Measurements from ENCODE around the gene FGFR3.

Gene FGFR3

GRCh38 chr4:1792158-1792831 is 798 bp upstream of the FGFR3 start:
- H3K79me2 ChIP-seq (ENCODE audit: insufficient read depth, low read depth), result peaks cover 20% of the 10 kb centered on the region; the same call in 1 of the 2 replicates
- TF ChIP-seq, protein P1, sequence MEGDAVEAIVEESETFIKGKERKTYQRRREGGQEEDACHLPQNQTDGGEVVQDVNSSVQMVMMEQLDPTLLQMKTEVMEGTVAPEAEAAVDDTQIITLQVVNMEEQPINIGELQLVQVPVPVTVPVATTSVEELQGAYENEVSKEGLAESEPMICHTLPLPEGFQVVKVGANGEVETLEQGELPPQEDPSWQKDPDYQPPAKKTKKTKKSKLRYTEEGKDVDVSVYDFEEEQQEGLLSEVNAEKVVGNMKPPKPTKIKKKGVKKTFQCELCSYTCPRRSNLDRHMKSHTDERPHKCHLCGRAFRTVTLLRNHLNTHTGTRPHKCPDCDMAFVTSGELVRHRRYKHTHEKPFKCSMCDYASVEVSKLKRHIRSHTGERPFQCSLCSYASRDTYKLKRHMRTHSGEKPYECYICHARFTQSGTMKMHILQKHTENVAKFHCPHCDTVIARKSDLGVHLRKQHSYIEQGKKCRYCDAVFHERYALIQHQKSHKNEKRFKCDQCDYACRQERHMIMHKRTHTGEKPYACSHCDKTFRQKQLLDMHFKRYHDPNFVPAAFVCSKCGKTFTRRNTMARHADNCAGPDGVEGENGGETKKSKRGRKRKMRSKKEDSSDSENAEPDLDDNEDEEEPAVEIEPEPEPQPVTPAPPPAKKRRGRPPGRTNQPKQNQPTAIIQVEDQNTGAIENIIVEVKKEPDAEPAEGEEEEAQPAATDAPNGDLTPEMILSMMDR (conservative IDR thresholded peaks at IDR 0.05; ENCODE audit: low read depth, low read length), result no peak
- peaks cover 3% of the 10 kb centered on the region for H3K27me3 ChIP-seq (ENCODE audit: insufficient read depth, low read depth)
- H3K36me3 ChIP-seq (ENCODE audit: insufficient read depth), result peaks cover 1% of the 10 kb centered on the region; the same call in 1 of the 2 replicates
- no peak overlapping the region for H2AFZ ChIP-seq (ENCODE audit: low read depth)
- no peak overlapping the region for H3K4me3 ChIP-seq (IDR thresholded peaks at IDR 0.05; ENCODE audit: insufficient read depth, low read depth, low read length)
- H3K9ac ChIP-seq, result no peak overlapping the region
- H3K27ac ChIP-seq, result no peak overlapping the region
- H3K4me1 ChIP-seq (ENCODE audit: low read depth, poor library complexity, severe bottlenecking), result peaks cover 9% of the 10 kb centered on the region
- no peaks in the 10 kb centered on the region for H4K20me1 ChIP-seq (ENCODE audit: insufficient read depth)
- no peak overlapping the region for H3K4me2 ChIP-seq

DNA sequence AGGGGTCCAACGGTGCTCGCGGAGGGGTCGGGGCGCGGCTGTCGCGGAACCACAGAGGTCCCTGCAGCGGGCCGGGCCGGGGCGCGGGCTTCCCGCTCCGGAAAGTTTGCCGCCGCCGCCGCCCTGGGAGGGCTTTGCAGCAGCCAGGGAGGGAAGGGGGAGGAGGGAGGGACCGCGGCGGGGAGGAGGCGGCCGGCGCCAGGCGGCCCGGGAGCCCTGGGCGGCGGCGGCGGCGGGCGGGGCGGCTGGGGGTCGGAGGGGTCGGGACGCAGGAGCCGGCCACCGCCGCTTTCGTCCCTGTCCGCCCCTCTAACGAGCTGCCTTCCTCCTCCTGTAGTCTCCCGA is 375 bp downstream of the FGFR3 start:
- Histone ChIP-seq H3K4me3 (IDR thresholded peaks at IDR 0.05; ENCODE audit: insufficient read depth, low read depth, low read length) (no peak overlapping the region), H3K27me3 (ENCODE audit: insufficient read depth, low read depth) (peaks cover 3% of the 10 kb centered on the region)

GRCh38 chr4:1793940-1794808 is 1.1 kb downstream of the FGFR3 start:
- peak overlapping the region; percentile 98 for H3K27ac ChIP-seq
- peaks cover 26% of the 10 kb centered on the region; the same call in 1 of the 2 replicates for H3K79me2 ChIP-seq (ENCODE audit: insufficient read depth, low read depth)
- no peak overlapping the region for H3K4me3 ChIP-seq (IDR thresholded peaks at IDR 0.05; ENCODE audit: insufficient read depth, low read depth, low read length)
- TF ChIP-seq, protein P1 (conservative IDR thresholded peaks at IDR 0.05; ENCODE audit: low read depth, low read length), result no peak
- peaks cover 3% of the 10 kb centered on the region; the same call in 1 of the 2 replicates for H3K36me3 ChIP-seq (ENCODE audit: insufficient read depth)
- H3K9ac ChIP-seq, result peak overlapping the region; percentile 96
- no peak overlapping the region for H2AFZ ChIP-seq (ENCODE audit: low read depth)
- no peaks in the 10 kb centered on the region for H4K20me1 ChIP-seq (ENCODE audit: insufficient read depth)
- peaks cover 9% of the 10 kb centered on the region for H3K4me1 ChIP-seq (ENCODE audit: low read depth, poor library complexity, severe bottlenecking)
- H3K4me2 ChIP-seq, result no peak overlapping the region; the same call in 1 of the 2 replicates
- H3K27me3 ChIP-seq (ENCODE audit: insufficient read depth, low read depth), result peaks cover 6% of the 10 kb centered on the region

More for the DNA sequence above, 375 bp downstream of the FGFR3 start:
- Histone ChIP-seq H3K36me3 (ENCODE audit: insufficient read depth) (peaks cover 3% of the 10 kb centered on the region; the same call in 1 of the 2 replicates), H4K20me1 (ENCODE audit: insufficient read depth) (no peaks in the 10 kb centered on the region), H2AFZ (ENCODE audit: low read depth) (no peak overlapping the region), H3K9ac (peak overlapping the region; percentile 51; the same call in 1 of the 2 replicates), H3K4me2 (no peak overlapping the region), H3K4me1 (ENCODE audit: low read depth, poor library complexity, severe bottlenecking) (peaks cover 9% of the 10 kb centered on the region), H3K27ac (peak overlapping the region; percentile 62), H3K79me2 (ENCODE audit: insufficient read depth, low read depth) (peaks cover 26% of the 10 kb centered on the region; the same call in 1 of the 2 replicates)
- TF ChIP-seq, protein P1 (conservative IDR thresholded peaks at IDR 0.05; ENCODE audit: low read depth, low read length), result no peak

- H3K4me2 ChIP-seq, result no peak overlapping the region
- H3K4me3 ChIP-seq (IDR thresholded peaks at IDR 0.05; ENCODE audit: insufficient read depth, low read depth, low read length), result no peak overlapping the region
- peaks cover 3% of the 10 kb centered on the region; the same call in 1 of the 2 replicates for H3K36me3 ChIP-seq (ENCODE audit: insufficient read depth)
- no peak overlapping the region for H2AFZ ChIP-seq (ENCODE audit: low read depth)
- H3K27me3 ChIP-seq (ENCODE audit: insufficient read depth, low read depth), result peaks cover 6% of the 10 kb centered on the region
- H3K9ac ChIP-seq, result peak overlapping the region; percentile 96
- peaks cover 26% of the 10 kb centered on the region; the same call in 1 of the 2 replicates for H3K79me2 ChIP-seq (ENCODE audit: insufficient read depth, low read depth)
- H3K4me1 ChIP-seq (ENCODE audit: low read depth, poor library complexity, severe bottlenecking), result peaks cover 9% of the 10 kb centered on the region
- H3K27ac ChIP-seq, result peak overlapping the region; percentile 98
- H4K20me1 ChIP-seq (ENCODE audit: insufficient read depth), result no peaks in the 10 kb centered on the region
- TF ChIP-seq, protein P1 (conservative IDR thresholded peaks at IDR 0.05; ENCODE audit: low read depth, low read length), result no peak
Observed at GRCh38 chr4:1794809-1795298, 1.8 kb downstream of the FGFR3 start.
